OCI-LY3 (cell line): ENCODE measurements around the gene GALNTL6.

ENCODE experiments used
- H2AFZ ChIP-seq: fragments of 200-600, 300-600 bp; shearing (Covaris generic); 2 replicates; pipeline ENCODE4 v1.6.0; 2014; ENCODE audit warnings: antibody characterized with exemption, low read depth, low read length
- H3K27ac ChIP-seq: fragments of 200-600, 300-600 bp; sonication (generic); 2 replicates; pipeline ENCODE4 v1.5.1; 2014; ENCODE audit warnings: mild to moderate bottlenecking, low read length, moderate library complexity, mixed read lengths
- H3K27me3 ChIP-seq: fragments of 200-600, 300-600 bp; sonication (generic); 2 replicates; pipeline ENCODE4 v1.6.1; 2014; ENCODE audit warnings: low read depth, low read length, mixed read lengths
- H3K36me3 ChIP-seq: fragments of 200-600, 300-600 bp; sonication (generic); replicated peaks from 2 replicates; pipeline ENCODE3; 2014; ENCODE audit warnings: low read depth, low read length, mixed read lengths
- H3K4me1 ChIP-seq: fragments of 300-600, 200-600 bp; sonication (generic); 2 replicates; pipeline ENCODE4 v1.6.1; 2014; ENCODE audit warnings: low read length, mixed read lengths
- H3K4me2 ChIP-seq: fragments of 200-600, 300-600 bp; sonication (generic); 2 replicates; pipeline ENCODE4 v1.6.1; 2014; ENCODE audit warnings: low read length, mixed read lengths
- H3K4me3 ChIP-seq: fragments of 300-600, 200-600 bp; sonication (generic); 2 replicates; pipeline ENCODE4 v1.5.1; 2014; ENCODE audit warnings: antibody characterized with exemption, mild to moderate bottlenecking, low read length, moderate library complexity
- H3K79me2 ChIP-seq: fragments of 300-600, 200-600 bp; shearing (Covaris generic); 2 replicates; pipeline ENCODE4 v1.6.1; 2014; ENCODE audit warnings: mild to moderate bottlenecking, low read length, mixed read lengths
- H3K9ac ChIP-seq: fragments of 300-600, 200-600 bp; shearing (Covaris generic); 2 replicates; pipeline ENCODE4 v1.6.0; 2014; ENCODE audit warnings: mild to moderate bottlenecking, low read length, moderate library complexity
- H3K9me3 ChIP-seq: fragments of 200-600, 300-600 bp; shearing (Covaris generic); 2 replicates; pipeline ENCODE4 v1.6.1; 2014; ENCODE audit warnings: low read length, mixed read lengths; ENCODE audit not compliant: insufficient read depth
- H4K20me1 ChIP-seq: fragments of 200-600, 300-600 bp; sonication (generic); 2 replicates; pipeline ENCODE4 v1.6.1; 2016; ENCODE audit warnings: low read length, mixed read lengths; ENCODE audit not compliant: insufficient read depth
- EZH2phosphoT487 ChIP-seq: fragments of 200-600 bp; shearing (Covaris generic); IDR thresholded peaks from 2 replicates; pipeline ENCODE4 v1.6.1; 2018; ENCODE audit warnings: antibody characterized with exemption, mixed run types, low read depth
- TF ChIP-seq, protein P1 (sequence below): fragments of 200-600, 300-600 bp; sonication (generic); IDR thresholded peaks from 2 replicates; pipeline ENCODE4 v1.5.1; 2014; ENCODE audit warnings: antibody characterized with exemption, low read length, low read depth

Gene GALNTL6

DNA sequence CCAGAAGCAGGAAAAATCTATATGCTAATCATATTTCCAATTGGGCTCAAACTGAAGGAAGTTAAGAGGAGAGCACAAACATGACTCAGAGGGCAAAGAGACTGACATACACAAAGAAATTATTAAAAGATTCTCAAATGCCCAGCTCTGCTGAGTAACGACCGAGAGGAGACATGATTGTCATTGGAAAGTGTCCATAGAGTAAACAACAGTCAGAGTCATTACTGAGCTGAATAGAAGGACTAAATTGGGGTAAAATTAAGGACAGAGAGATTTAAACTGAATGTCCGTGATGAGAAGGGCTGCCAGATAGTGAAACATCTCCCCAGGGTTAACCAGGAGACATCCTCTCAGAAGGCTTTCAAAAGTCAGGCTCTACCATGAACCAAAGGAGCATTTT lies 1244.2 kb downstream of the GALNTL6 start:
- Histone ChIP-seq H2AFZ (no peak overlapping the region), H3K4me1 (no peaks in the 10 kb centered on the region), H3K4me2 (no peak overlapping the region)

DNA sequence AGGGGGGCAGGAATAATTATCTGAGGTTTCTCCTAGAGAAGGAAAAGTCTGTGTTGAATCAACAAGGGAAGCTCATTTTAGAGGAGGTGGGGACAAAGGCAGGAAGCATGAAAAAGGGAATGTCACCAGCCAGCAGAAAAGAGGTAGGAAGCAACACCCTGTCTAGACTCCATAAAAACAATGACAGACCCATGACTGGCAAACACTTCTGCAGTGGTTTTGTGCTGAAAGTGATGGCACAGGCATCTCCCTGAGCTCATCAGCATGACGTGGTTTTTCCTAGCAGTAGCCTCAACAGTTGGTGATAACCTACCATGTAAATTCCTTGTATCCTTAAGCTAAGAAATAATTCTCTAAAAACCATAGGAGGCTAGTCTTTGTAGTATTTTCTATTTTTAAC lies 1244.7 kb downstream of the GALNTL6 start:
- H3K9me3 ChIP-seq, result no peaks in the 10 kb centered on the region
- H2AFZ ChIP-seq, result no peak overlapping the region
- no peaks in the 10 kb centered on the region for H3K4me1 ChIP-seq
- no peaks in the 10 kb centered on the region for H3K27me3 ChIP-seq
- no peak overlapping the region for H3K4me2 ChIP-seq
- no peaks in the 10 kb centered on the region for H3K79me2 ChIP-seq
- H3K4me3 ChIP-seq, result no peak overlapping the region
- no peaks in the 10 kb centered on the region for H3K36me3 ChIP-seq
- no peaks in the 10 kb centered on the region for H4K20me1 ChIP-seq
- TF ChIP-seq EZH2phosphoT487, result no peak
- TF ChIP-seq, protein P1, sequence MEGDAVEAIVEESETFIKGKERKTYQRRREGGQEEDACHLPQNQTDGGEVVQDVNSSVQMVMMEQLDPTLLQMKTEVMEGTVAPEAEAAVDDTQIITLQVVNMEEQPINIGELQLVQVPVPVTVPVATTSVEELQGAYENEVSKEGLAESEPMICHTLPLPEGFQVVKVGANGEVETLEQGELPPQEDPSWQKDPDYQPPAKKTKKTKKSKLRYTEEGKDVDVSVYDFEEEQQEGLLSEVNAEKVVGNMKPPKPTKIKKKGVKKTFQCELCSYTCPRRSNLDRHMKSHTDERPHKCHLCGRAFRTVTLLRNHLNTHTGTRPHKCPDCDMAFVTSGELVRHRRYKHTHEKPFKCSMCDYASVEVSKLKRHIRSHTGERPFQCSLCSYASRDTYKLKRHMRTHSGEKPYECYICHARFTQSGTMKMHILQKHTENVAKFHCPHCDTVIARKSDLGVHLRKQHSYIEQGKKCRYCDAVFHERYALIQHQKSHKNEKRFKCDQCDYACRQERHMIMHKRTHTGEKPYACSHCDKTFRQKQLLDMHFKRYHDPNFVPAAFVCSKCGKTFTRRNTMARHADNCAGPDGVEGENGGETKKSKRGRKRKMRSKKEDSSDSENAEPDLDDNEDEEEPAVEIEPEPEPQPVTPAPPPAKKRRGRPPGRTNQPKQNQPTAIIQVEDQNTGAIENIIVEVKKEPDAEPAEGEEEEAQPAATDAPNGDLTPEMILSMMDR, result no peak
- H3K9ac ChIP-seq, result no peak overlapping the region
- H3K27ac ChIP-seq, result no peak overlapping the region

More for the DNA sequence above, 1244.2 kb downstream of the GALNTL6 start:
- TF ChIP-seq, protein P1, result no peak
- no peak for TF ChIP-seq EZH2phosphoT487
- Histone ChIP-seq H4K20me1 (no peaks in the 10 kb centered on the region), H3K36me3 (no peaks in the 10 kb centered on the region), H3K79me2 (no peaks in the 10 kb centered on the region), H3K9ac (no peak overlapping the region), H3K27ac (no peak overlapping the region), H3K4me3 (no peak overlapping the region), H3K9me3 (no peaks in the 10 kb centered on the region), H3K27me3 (no peaks in the 10 kb centered on the region)

DNA sequence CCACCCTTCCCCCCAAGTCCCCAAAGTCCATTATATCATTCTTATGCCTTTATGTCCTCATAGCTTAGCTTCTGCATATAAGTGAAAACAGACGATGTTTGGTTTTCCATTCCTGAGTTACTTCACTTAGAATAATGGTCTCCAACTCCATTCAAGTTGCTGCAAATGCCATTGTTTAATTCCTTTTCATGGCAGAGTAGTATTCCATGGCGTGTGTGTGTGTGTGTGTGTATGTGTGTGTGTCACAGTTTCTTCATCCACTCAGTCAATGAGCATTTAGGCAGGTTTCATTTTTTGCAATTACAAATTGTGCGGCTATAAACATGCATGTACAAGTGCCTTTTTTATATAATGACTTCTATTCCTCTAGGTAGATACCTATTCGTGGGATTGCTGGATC lies 1248.0 kb downstream of the GALNTL6 start:
- Histone ChIP-seq H4K20me1 (no peaks in the 10 kb centered on the region), H3K36me3 (no peaks in the 10 kb centered on the region), H2AFZ (no peak overlapping the region), H3K9ac (no peak overlapping the region), H3K9me3 (no peaks in the 10 kb centered on the region), H3K4me3 (no peak overlapping the region), H3K27ac (no peak overlapping the region), H3K79me2 (no peaks in the 10 kb centered on the region), H3K27me3 (no peaks in the 10 kb centered on the region), H3K4me2 (no peak overlapping the region), H3K4me1 (no peaks in the 10 kb centered on the region)
- TF ChIP-seq, protein P1, result no peak
- no peak for TF ChIP-seq EZH2phosphoT487

DNA sequence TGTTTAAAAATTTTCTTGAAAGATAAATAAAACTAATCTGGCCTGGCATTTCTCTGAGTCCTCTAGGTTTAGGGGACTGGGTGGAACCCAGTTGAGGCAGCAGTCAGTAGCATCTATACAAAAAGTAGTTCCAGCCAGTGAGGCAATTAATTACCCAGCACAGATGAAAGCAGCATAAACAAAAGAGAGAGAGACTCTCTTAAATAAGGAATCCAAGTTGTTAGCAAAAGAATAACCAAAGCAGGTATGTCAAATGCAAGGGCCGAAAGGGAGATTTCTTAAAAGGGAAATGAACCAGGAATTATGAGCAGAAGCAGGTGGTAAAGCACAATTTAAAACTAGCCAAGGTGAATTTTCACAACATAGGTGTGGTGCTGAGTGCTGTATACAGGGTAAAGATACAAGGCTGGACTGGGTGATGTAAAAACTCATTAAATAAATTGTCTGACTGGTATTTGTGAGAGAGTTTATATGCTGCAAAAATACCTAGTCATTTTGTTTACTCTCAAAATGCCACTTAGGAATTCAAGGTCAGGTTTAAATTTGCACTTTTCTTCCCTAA lies 1260.8 kb downstream of the GALNTL6 start:
- no peak overlapping the region for H3K9ac ChIP-seq
- H4K20me1 ChIP-seq, result no peaks in the 10 kb centered on the region
- TF ChIP-seq, protein P1, result no peak
- no peak for TF ChIP-seq EZH2phosphoT487
- no peaks in the 10 kb centered on the region for H3K27me3 ChIP-seq
- H3K27ac ChIP-seq, result no peak overlapping the region
- no peaks in the 10 kb centered on the region for H3K79me2 ChIP-seq
- no peaks in the 10 kb centered on the region for H3K36me3 ChIP-seq
- H3K4me3 ChIP-seq, result no peak overlapping the region
- H3K9me3 ChIP-seq, result peaks cover 9% of the 10 kb centered on the region; the same call in 1 of the 2 replicates
- no peak overlapping the region for H3K4me2 ChIP-seq
- no peak overlapping the region for H2AFZ ChIP-seq
- no peaks in the 10 kb centered on the region for H3K4me1 ChIP-seq
